ENCODE data around the gene SLC35F3.

- TF ChIP-seq CTCF (IDR thresholded peaks at IDR 0.05; ENCODE audit: low read depth, low read length, poor library complexity, severe bottlenecking) (no peak), EZH2phosphoT487 (IDR thresholded peaks at IDR 0.05; ENCODE audit: borderline replicate concordance, low read length) (no peak)
Observed at GRCh38 chr1:234316937-234317336, 412.5 kb downstream of the SLC35F3 start.
